Cardiac muscle cell (in vitro differentiated cells and primary cell): Measurements from ENCODE around the gene COL4A2. TPM values are rescaled to one million over a fixed set of nuclear protein-coding genes. Genes with fewer than 3 reads are reported as not detected.

Source experiments
- DNase-seq, 2 donors: peaks; one replicate each; pipeline versions ENCODE4 v3.0.0 to v3.0.0-alpha.2; 2010 to 2017; ENCODE audit warnings: low read depth in 1 of 2, low spot score in 1 of 2
- H3K27ac ChIP-seq: fragments of 200-600 bp; sonication (generic); 2 replicates; pipeline ENCODE4 v1.5.1; 2016
- H3K27me3 ChIP-seq: fragments of 200-600 bp; sonication (generic); 2 replicates; pipeline ENCODE4 v1.6.0; 2016; ENCODE audit warnings: control low read depth
- H3K36me3 ChIP-seq: fragments of 200-600 bp; sonication (generic); 2 replicates; pipeline ENCODE4 v1.5.1; 2016; ENCODE audit warnings: control low read depth
- H3K4me1 ChIP-seq: fragments of 200-600 bp; sonication (generic); 2 replicates; pipeline ENCODE4 v1.8.1; 2017; ENCODE audit warnings: low read depth, mild to moderate bottlenecking, mixed run types
- H3K4me3 ChIP-seq: fragments of 200-600 bp; sonication (generic); 2 replicates; pipeline ENCODE4 v1.5.1; 2016; ENCODE audit warnings: mild to moderate bottlenecking
- H3K9me3 ChIP-seq: fragments of 200-600 bp; sonication (generic); 2 replicates; pipeline ENCODE4 v1.5.1; 2017; ENCODE audit warnings: low read depth, mild to moderate bottlenecking, control low read depth
- CTCF ChIP-seq: IDR thresholded peaks from 2 replicates; pipeline ENCODE4 v1.5.1; 2012; ENCODE audit warnings: low read depth, mild to moderate bottlenecking, low read length
- polyA plus RNA-seq: library from polyadenylated mRNA; unstranded; fragments of >200 nt; fragmentation: Nextera tagmentation; extraction: Ambion mirVana; gene quantifications from 2 replicates; pipeline ENCODE4 v1.2.1, GENCODE V29; 2016
- total RNA-seq: library from RNA; depleted of rRNA; stranded (reverse); fragments of >200 nt; gene quantifications from 2 replicates; pipeline ENCODE4 v1.2.3, GENCODE V29; 2016

The COL4A2 gene
- total and polyA plus RNA-seq, 2 experiments from 2014 or later: 184 to 516 TPM

- no peak for TF ChIP-seq CTCF
- H3K9me3 ChIP-seq: no peaks in the 10 kb centered on the region
- H3K4me3 ChIP-seq: peak overlapping the region; percentile 71
- peaks cover 17% of the 10 kb centered on the region for H3K4me1 ChIP-seq
- H3K27ac ChIP-seq: no peak overlapping the region
- no peaks in the 10 kb centered on the region for H3K36me3 ChIP-seq
- no peak for DNase-seq
- H3K27me3 ChIP-seq: peaks cover 3% of the 10 kb centered on the region
These were observed 1.5 kb upstream of the COL4A2 start for GRCh38 chr13:110305544-110305943.

GRCh38 chr13:110305949-110306339 is 1.1 kb upstream of the COL4A2 start:
- no peaks in the 10 kb centered on the region for H3K36me3 ChIP-seq
- no peaks in the 10 kb centered on the region for H3K9me3 ChIP-seq
- peak overlapping the region; percentile 71 for H3K4me3 ChIP-seq
- peaks cover 3% of the 10 kb centered on the region for H3K27me3 ChIP-seq
- TF ChIP-seq CTCF: no peak
- H3K4me1 ChIP-seq: peaks cover 17% of the 10 kb centered on the region
- DNase-seq: peak in 1 of 2 donors; percentile 47
- no peak overlapping the region for H3K27ac ChIP-seq

- no peaks in the 10 kb centered on the region for H3K9me3 ChIP-seq
- peaks cover 3% of the 10 kb centered on the region for H3K27me3 ChIP-seq
- no peaks in the 10 kb centered on the region for H3K36me3 ChIP-seq
- peak overlapping the region; percentile 71 for H3K4me3 ChIP-seq
- peak overlapping the region; percentile 46 for H3K27ac ChIP-seq
- DNase-seq: peak; percentile 51 to 65
- peaks cover 17% of the 10 kb centered on the region for H3K4me1 ChIP-seq
- TF ChIP-seq CTCF: no peak
These were observed 634 bp upstream of the COL4A2 start for GRCh38 chr13:110306340-110306959.

- no peaks in the 10 kb centered on the region for H3K9me3 ChIP-seq
- no peak for TF ChIP-seq CTCF
- peaks cover 31% of the 10 kb centered on the region for H3K4me1 ChIP-seq
- peaks cover 3% of the 10 kb centered on the region for H3K27me3 ChIP-seq
- no peak overlapping the region for H3K27ac ChIP-seq
- peak; percentile 53 to 78 for DNase-seq
- peak overlapping the region; percentile 71 for H3K4me3 ChIP-seq
- H3K36me3 ChIP-seq: no peaks in the 10 kb centered on the region
These were observed 927 bp downstream of the COL4A2 start for GRCh38 chr13:110307767-110308655.

DNA sequence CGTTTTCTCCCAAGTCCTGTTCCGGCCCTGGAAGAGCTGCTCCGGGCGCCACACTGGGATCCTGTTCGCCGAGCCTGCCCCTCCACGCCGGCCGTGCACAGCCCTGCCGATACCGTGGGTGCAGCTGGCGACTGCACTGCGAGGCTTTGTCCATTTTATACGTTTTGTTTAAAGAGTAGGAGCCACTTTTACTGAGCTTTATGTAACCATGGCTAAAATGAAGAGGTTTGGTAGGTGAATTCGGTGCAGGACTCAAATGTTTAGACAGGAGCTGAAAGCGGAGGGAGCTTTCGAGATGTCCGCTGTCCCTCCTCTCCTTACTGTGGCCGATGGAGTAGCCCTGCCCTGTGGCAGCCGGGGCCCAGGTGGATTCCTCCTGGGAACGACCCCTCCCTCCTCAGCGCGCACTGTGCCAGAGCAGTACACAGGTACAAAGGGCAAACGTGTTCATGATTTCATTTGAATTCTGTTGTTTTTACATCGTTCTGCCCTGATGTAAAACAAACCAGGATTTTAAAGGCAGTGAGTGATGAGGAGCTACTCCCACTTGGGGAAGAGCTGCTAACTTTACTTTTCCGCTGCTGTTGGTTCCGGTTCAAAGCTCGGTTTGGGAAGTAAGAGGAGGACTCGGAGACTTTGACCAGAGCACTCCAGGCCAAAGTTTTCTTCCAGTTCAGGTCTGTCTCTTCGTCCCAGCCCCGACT is 1.7 kb downstream of the COL4A2 start:
- DNase-seq: peak in 1 of 2 donors; percentile 34

More for the DNA sequence above, 1.7 kb downstream of the COL4A2 start:
- Histone ChIP-seq H3K36me3 (no peaks in the 10 kb centered on the region), H3K27ac (no peak overlapping the region), H3K27me3 (peaks cover 3% of the 10 kb centered on the region), H3K9me3 (no peaks in the 10 kb centered on the region), H3K4me3 (peak overlapping the region; percentile 71), H3K4me1 (peaks cover 32% of the 10 kb centered on the region)
- TF ChIP-seq CTCF: no peak
